AG09309 (cell line): ENCODE results near the gene PRPF6.

Experiments used
- DNase-seq: peaks from one replicate; pipeline ENCODE4 v3.0.0-alpha.2; 2010; ENCODE audit warnings: low read depth
- H3K4me3 ChIP-seq: 2 replicates; pipeline ENCODE4 v1.5.1; 2011; ENCODE audit warnings: mild to moderate bottlenecking, low read depth, low read length, moderate library complexity; ENCODE audit not compliant: control insufficient read depth
- CTCF ChIP-seq: IDR thresholded peaks from 2 replicates; pipeline ENCODE4 v1.5.1; 2011; ENCODE audit warnings: mild to moderate bottlenecking, low read depth, low read length, inconsistent platforms; ENCODE audit not compliant: insufficient read depth, control insufficient read depth; ENCODE audit errors: missing control alignments

Gene PRPF6

GRCh38 chr20:63942969-63943807 is 37.7 kb upstream of the PRPF6 start:
- DNase-seq: no peak
- TF ChIP-seq CTCF: no peak
- no peak overlapping the region for H3K4me3 ChIP-seq

- no peak for DNase-seq
- H3K4me3 ChIP-seq: no peak overlapping the region
- TF ChIP-seq CTCF: no peak
Observed at GRCh38 chr20:63943808-63944077, 37.2 kb upstream of the PRPF6 start.

GRCh38 chr20:63944078-63944941 is 36.6 kb upstream of the PRPF6 start:
- DNase-seq: no peak
- no peak overlapping the region for H3K4me3 ChIP-seq
- no peak for TF ChIP-seq CTCF

- DNase-seq: no peak
- H3K4me3 ChIP-seq: no peak overlapping the region
- no peak for TF ChIP-seq CTCF
Observed at GRCh38 chr20:63945031-63945658, 35.8 kb upstream of the PRPF6 start.

- DNase-seq: no peak
- no peak for TF ChIP-seq CTCF
- no peak overlapping the region for H3K4me3 ChIP-seq
Observed at GRCh38 chr20:63945921-63946920, 34.7 kb upstream of the PRPF6 start.
